Central memory CD4-positive, alpha-beta T cell (primary cell): ENCODE data around the gene HSD3B7.

Experiments
- DNase-seq: peaks from one replicate; pipeline ENCODE4 v3.0.0; 2022

HSD3B7 gene

DNA sequence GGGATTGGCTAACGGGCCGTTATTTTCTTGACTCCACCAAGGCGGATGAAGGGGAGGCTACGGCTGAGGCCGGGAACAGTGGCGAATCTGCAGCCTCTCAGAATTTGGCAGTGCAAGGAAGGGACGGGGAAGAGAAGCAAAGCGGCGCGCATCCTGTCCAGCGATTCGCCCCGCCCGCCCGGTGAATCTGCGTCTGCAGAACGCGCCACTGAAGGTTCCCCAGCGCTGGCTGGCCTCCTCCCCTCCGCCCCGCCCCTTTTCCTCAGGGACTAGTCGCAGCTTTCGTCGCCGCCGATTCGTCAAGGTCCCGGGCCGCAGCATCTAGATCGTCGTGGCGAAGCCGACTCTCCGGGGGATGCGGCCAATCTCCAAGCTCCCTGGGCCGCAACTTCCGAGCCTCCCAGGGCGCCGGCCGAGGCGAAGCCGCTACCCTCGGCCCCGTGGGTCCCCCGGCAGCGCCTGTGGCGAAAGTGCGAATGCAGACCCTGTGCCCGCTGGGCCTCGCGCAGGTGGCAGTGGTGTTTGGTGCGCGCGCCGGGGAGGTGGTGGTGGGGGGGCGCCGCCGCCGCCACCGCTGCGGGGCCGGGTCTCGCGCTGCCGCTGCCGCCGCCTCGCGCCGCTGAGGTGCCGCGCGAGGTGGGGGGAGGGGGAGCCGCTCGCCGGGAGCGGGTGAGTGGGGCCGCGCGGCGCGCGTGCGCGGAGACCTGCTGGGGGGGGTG lies 27.4 kb upstream of the HSD3B7 start, which contains the start of gene SETD1A:
TSS of gene SETD1A (plus strand) at position 299 of the 719 bp plus-strand sequence. CDS start 978 bp downstream, outside the sequence.
- peak; percentile 96 for DNase-seq

DNA sequence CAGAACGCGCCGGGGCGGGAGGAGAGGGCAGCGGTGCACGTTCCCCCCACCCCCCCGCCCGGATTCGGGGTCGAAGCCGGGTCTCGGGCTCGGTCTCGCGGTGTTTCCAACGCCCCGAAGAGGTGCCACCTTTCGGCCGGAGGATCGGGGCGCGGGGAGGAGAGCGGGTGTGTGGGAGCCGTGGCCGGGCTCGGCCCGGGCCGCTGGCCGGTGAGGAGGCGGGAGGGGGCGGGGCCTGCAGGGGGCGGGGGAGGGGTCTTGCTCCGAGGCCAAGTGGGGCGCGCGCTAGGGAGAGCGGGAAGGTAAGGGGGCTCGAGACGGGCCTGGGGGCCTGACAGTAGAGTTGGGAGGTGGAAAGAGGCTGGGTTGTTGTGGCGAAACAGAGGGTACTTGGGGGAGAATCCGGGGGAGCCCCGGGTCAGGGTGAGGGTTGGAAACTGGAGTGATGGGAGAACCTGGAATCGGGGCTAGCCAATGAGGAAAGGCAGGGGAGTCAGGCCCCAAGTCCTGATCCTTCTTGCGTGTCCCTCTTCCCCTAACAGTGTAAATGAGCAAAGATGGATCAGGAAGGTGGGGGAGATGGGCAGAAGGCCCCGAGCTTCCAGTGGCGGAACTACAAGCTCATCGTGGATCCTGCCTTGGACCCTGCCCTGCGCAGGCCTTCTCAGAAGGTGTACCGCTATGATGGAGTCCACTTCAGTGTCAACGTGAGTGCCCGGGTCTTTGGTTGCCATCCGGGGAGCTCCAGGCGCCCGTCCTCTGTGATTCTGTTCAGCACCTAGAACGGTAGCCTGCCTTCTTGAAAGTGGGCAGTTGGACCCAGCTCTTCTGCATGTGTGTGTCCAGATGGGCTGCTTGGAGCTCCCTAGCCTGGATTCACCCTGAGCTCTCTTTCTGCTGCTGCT lies 26.6 kb upstream of the HSD3B7 start:
- no peak for DNase-seq

DNA sequence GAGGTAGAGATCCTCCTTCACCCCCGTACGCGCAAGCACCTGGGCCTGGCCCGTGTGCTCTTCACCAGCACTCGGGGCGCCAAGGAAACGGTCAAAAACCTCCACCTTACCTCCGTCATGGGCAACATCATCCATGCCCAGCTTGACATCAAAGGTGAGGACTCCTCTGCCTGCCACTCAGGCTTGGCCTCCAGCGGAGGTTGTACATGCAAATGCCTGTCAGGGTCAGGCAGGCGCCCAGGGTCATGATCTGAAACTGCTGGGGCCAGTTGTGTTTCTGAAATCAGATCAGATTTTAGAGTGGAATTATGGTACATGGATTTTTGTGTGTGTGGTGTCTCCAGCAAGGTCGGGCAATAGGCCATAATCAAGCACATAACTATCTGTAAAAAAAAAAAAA lies 23.6 kb upstream of the HSD3B7 start:
- DNase-seq: no peak

DNA sequence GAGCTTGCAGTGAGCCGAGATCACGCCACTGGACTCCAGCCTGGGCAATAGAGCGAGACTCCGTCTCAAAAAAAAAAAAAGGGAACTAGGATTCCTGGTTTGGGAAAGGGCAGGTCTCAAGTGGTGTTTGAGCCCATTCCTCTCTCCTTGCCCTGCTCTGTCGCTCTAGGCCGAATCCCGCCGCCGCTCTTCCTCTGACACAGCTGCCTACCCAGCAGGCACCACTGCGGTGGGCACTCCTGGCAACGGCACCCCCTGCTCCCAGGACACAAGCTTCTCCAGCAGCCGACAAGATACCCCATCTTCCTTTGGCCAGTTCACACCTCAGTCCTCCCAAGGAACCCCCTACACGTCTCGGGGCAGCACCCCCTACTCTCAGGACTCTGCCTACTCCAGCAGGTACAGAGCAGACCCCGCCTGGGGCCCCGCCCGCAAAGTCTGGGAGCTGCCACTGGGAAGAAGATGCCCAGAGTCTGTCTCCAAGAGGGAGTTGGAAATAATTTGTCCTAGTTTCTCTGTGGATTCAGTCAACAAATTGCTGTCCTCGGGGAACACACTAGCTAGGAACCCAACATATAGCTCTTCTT lies 21.0 kb upstream of the HSD3B7 start:
- no peak for DNase-seq

DNA sequence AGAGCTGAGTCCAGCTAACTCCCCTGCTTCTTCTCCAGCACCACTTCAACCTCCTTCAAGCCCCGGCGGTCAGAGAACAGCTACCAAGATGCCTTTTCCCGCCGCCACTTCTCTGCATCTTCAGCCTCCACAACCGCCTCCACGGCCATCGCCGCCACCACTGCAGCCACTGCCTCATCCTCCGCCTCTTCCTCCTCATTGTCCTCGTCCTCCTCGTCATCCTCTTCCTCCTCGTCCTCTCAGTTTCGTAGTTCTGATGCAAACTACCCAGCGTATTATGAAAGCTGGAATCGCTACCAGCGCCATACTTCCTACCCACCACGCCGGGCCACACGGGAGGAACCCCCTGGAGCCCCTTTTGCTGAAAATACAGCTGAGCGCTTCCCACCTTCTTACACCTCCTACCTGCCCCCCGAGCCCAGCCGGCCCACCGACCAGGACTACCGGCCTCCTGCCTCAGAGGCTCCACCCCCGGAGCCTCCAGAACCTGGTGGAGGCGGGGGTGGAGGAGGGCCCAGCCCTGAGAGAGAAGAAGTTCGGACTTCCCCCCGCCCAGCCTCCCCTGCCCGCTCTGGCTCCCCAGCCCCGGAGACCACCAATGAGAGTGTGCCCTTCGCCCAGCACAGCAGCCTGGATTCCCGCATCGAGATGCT lies 20.3 kb upstream of the HSD3B7 start:
- DNase-seq: no peak

DNA sequence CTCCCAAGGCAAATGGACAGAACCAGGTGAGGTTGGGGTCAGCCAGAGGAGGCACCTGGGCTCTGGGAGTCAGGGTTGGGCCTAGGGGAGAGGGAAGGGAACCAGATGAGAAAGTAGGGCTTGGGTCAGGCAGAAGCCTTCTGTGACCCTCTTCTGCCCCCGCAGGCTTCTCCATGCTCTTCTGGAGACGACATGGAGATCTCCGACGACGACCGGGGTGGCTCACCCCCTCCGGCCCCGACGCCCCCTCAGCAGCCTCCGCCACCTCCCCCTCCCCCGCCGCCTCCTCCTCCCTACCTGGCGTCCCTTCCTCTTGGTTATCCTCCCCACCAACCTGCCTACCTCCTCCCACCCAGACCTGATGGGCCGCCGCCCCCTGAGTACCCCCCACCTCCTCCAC lies 19.6 kb upstream of the HSD3B7 start:
- DNase-seq: no peak

DNA sequence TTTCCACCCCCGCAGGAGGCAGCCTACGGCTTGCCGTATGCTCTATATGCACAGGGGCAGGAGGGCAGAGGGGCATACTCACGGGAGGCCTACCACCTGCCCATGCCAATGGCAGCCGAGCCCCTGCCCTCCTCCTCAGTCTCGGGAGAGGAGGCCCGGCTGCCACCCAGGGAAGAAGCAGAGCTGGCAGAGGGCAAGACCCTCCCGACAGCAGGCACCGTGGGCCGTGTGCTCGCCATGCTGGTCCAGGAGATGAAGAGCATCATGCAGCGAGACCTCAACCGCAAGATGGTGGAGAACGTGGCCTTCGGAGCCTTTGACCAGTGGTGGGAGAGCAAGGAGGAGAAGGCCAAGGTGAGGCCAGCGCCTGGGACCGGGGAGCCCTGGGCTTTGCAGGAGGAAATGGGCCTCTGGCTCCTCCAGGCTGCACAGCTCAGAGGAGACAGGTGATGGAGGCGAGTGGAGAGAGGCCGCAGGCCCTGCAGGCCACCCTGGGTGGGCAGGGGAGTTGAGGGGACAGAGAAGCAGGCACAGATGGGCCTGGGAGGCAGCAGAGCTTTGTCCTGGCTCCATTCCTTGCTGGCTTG lies 18.9 kb upstream of the HSD3B7 start:
- no peak for DNase-seq

DNA sequence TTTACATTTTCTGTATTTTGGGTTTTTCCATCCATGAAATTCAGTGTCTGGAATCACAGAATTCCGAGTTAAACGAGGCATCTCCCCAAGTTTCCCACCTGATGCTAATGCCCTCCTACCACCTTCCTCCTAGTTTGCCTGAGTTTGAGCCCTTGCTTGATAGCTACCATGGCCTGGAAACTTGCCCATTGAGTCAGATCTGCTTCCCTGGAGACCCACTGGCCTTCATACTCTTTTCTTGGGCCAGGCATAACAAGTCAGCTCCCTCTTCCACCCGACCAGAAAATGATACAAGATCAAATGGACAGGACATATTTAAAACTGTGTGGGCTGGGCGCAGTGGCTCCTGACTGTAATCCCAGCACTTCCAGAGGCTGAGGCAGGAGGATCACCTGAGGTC lies 17.2 kb upstream of the HSD3B7 start:
- no peak for DNase-seq

DNA sequence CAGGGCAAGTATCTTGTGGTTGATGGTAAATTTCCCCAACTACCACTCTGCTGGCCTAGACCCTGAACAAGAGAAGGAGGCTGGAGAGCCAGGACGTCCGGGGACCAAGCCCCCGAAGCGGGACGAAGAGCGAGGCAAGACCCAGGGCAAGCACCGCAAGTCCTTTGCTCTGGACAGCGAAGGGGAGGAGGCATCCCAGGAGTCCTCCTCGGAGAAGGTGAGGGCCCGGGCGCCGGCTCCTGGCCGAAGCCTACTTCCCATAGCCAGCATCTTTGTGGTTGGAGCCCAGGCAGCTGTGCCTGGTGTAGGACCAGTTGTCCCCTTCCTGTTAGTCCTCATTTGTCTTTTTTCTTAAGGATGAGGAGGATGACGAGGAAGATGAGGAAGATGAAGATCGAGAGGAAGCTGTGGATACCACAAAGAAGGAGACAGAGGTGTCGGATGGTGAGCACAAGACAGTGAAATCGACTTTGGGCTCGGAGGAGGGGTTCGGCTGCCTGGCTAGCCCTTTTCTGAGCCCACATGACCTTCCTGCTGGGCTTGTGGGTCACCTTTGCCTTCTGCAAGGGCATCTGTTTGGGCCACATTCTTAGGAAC lies 15.7 kb upstream of the HSD3B7 start:
- DNase-seq: no peak

DNA sequence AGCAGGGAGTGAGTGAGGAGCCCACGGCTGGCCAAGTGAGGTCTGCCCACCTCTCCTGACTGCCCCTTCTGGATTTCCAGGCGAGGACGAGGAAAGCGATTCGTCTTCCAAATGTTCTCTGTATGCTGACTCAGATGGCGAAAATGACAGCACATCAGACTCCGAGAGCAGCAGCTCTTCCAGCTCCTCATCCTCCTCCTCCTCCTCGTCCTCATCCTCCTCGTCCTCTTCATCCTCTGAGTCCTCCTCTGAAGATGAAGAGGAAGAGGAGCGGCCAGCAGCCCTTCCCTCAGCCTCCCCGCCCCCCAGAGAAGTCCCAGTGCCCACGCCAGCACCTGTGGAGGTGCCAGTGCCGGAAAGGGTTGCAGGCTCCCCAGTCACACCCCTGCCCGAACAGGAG lies 13.7 kb upstream of the HSD3B7 start:
- DNase-seq: no peak

DNA sequence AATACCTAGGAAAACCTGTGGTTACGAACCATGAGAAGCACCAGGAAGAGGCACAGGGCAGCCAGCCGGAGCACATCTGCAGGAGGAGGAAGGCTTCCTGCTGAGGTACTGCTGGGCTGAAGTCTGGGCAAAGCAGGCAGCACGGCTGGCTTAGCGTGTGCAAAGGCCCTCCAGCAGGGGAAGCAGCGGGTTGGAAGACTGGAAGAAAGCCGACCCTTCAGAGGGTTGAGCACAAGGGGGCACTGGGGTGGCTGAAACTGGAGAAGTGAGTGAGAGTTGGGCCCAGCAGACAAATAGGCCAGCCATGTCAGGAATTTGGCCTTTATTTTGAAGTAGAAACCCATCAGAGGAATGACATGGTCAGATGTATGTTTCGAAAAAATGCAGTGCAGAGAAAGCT lies 12.1 kb upstream of the HSD3B7 start:
- DNase-seq: no peak

DNA sequence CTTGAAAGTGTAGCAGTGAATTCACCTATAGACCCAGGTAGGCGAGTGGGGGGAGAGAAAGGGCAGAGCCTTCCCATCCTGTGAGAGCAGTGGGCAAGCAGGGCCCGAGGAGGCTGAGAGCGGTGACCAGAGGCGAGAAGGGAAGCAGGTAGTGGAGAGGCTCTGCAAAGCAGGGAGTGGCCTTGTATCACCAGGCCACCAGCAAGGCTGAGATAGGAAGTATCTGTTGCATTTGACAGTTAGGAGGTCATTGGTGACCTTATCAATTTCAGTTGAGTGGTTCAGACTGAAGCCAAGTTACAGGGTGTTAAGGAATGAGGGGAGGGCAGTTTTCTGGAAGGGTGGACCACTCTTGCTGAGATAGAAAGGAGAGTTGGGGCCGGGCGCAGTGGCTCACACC lies 10.7 kb upstream of the HSD3B7 start:
- no peak for DNase-seq

DNA sequence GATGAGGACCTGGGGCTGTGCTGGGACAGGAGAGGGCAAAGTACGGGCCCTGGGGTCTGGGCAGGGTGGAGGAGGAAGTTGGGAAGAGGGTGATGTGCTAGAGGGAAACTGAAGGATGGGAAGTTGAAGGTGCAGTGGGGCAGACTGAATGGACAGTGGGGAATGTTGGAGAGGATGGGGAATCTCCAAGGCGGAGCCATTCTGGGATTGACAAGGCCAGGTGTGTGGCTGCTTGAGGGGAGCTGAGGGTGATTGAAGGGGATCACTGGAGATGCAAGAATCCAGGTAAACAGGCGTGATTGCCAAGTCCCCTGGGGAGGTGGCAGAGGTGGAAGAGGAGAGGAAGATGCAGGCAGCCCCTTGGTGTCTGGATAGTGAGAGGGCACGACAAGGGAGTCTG lies 8.5 kb upstream of the HSD3B7 start:
- no peak for DNase-seq

DNA sequence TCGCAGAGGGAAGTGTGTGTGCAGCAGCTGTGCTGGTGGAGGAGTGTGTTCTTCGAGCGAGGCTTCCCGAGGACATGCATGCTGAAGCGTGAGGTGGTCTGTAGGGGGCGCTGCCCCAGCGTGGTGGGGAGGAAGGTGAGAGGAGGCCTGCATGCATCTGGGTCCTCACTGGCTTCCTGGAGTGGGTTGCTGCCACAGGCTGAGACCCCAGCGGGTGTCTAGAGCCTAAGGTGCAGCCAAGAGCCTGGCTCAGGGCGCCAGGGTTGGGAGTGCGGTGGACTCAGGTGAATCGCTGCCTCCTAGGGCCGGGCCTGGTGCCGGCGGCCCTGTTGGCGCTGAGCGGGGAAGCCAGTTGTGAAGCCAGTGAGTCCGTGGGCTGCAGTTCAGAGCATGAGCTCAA lies 7.5 kb upstream of the HSD3B7 start:
- no peak for DNase-seq

DNA sequence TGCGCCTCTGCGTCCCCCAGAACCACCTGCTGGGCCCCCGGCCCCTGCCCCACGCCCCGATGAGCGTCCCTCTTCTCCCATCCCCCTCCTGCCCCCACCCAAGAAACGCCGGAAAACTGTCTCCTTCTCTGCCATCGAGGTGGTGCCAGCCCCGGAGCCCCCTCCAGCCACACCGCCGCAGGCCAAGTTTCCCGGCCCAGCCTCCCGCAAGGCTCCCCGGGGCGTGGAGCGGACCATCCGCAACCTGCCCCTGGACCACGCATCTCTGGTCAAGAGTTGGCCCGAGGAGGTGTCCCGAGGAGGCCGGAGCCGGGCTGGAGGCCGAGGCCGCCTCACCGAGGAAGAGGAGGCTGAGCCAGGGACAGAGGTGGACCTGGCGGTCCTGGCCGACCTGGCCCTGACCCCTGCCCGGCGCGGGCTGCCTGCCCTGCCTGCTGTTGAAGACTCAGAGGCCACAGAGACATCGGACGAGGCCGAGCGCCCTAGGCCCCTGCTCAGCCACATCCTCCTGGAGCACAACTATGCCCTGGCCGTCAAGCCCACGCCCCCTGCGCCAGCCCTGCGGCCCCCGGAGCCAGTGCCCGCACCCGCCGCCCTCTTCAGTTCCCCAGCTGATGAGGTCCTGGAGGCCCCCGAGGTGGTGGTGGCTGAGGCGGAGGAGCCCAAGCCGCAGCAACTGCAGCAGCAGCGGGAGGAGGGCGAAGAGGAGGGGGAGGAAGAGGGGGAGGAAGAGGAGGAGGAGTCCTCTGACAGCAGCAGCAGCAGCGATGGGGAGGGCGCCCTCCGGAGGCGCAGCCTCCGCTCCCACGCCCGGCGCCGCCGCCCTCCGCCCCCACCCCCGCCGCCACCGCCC lies 5.6 kb upstream of the HSD3B7 start:
- no peak for DNase-seq

DNA sequence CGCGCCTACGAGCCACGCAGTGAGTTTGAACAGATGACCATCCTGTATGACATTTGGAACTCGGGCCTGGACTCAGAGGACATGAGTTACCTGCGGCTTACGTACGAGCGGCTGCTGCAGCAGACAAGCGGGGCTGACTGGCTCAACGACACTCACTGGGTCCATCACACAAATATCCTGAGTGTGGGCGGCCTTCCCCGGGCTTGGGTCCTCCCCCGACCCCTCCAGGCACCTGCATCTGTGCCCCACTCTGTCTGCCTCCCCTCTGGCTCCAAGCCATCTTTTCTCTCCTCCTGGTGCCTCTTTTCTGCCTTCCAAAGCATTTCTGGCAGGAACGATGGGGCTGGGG lies 5.0 kb upstream of the HSD3B7 start:
- DNase-seq: no peak

DNA sequence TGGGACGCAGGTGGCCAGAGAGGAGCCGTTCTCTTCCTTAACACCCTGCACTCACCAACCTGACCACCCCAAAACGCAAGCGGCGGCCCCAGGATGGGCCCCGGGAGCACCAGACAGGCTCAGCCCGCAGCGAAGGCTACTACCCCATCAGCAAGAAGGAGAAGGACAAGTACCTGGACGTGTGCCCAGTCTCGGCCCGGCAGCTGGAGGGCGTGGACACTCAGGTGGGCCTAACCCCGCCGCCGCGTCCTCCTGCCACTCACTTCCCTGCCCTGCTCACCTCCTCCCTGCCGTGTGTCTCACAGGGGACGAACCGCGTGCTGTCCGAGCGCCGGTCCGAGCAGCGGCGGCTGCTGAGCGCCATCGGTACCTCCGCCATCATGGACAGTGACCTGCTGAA lies 4.6 kb upstream of the HSD3B7 start:
- DNase-seq: no peak

DNA sequence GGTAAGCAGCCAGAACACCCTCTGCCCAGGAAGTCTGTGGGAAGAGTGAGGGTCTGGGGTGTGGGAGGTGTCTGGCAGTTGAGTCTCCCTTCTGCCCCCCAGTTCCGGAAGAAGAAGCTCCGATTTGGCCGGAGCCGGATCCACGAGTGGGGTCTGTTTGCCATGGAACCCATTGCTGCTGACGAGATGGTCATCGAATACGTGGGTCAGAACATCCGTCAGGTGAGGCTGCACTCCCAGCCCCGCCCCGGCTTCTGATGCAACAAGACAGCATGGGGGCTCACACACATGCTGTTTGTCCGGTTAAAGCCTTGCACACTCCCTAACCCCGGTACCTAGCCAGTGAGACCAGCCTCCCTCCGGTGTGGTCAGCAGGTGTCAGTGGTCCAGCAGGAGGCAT lies 4.0 kb upstream of the HSD3B7 start:
- no peak for DNase-seq

DNA sequence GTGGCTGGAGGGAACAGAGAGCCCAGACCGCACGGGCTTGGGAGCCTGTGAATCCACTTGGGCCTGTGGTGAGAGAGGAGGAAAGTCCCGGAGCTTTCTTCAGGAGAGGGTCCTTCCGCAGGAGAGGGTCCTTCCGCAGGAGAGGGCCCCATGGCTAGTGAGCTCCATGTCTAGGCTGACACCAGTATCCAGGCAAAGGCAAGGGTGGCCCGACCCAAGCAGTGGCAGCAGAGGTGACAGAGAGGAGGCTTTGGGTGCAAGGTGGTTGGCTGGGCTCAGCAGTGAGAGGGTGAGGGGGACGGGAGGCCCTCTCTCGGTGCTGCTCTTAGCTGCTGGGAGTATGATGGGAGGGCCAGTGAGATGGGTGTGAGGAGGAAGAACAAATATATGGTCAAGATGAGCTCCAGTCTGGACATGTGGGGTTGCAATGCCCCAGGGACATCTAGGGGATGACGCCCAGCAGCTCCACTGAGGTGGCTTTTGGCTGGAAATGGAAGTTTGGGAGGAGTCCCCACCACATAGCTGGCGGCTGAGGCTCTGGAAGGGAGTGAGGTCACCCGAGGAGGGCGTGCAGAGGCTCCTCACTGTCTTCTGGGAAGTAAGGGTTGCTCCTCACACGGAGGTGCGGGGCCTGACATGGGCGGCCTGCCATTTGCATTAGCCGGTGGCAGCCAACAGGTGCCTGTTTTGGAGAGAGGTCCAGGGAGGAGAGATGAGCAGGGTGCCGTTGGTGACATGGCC lies 2.3 kb upstream of the HSD3B7 start:
- DNase-seq: no peak

DNA sequence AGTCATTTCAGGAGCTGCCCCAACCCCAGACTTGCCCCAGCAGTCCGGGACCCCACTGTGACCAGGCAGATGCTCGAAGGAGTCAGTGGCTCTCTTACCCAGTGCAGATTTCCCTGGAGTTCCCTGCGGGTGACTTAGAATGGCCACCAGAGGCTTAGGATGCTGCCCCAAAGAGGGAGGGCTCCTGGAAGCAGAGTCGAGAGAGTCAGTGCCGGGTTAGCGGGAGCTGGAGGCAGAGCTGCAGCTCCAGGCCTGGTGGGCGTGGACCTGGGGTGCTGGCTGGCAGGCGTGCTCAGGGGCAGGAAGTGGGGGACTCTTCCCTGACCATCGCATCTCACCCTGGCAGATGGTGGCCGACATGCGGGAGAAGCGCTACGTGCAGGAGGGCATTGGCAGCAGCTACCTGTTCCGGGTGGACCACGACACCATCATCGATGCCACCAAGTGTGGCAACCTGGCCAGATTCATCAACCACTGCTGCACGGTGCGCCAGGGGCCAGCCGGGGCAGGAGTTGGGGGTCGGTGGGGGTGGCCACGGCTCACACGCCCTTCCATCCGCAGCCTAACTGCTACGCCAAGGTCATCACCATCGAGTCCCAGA lies 1.6 kb upstream of the HSD3B7 start:
- DNase-seq: no peak
